ENCODE measurements around the gene ADAMTS17.

DNA sequence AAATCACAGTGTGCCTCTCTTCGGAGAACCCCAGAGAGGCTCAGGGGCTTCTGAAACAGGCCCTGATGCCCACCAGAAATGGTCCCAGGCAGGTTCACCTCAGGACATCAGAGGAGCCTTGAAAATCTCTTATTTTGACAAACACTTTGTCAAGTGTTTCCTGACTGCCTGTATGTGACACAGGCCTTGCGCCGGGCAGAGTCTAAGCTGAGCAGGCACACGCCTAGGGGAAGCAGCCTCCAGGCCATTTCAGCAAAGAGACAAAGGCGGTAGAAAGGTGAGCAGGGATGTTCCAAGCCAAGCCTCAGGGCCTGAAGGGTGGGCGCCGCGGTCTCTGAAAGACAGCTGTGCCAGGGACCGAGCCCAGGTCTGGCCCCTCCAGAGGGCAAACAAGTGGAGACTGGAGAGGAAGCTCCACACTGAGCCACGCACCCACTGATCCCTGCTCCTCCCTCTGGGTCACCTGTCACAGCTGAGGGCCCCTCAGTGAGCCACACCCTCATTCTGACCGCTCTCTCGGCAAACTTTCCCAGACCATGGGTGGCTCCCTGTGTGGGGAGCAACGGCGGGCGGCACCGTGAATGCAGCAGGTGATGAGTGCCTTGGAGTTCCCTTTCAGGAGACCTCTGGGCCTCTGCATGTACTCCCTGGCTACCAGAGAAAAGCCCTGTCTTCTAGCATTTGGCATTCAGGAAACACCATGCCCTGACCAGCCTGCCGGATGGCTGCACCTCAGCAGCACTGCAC is 136.1 kb downstream of the ADAMTS17 start:
- TF ChIP-seq, protein P1, sequence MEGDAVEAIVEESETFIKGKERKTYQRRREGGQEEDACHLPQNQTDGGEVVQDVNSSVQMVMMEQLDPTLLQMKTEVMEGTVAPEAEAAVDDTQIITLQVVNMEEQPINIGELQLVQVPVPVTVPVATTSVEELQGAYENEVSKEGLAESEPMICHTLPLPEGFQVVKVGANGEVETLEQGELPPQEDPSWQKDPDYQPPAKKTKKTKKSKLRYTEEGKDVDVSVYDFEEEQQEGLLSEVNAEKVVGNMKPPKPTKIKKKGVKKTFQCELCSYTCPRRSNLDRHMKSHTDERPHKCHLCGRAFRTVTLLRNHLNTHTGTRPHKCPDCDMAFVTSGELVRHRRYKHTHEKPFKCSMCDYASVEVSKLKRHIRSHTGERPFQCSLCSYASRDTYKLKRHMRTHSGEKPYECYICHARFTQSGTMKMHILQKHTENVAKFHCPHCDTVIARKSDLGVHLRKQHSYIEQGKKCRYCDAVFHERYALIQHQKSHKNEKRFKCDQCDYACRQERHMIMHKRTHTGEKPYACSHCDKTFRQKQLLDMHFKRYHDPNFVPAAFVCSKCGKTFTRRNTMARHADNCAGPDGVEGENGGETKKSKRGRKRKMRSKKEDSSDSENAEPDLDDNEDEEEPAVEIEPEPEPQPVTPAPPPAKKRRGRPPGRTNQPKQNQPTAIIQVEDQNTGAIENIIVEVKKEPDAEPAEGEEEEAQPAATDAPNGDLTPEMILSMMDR (IDR thresholded peaks at IDR 0.05), result no peak
- TF ChIP-seq POLR2A (IDR thresholded peaks at IDR 0.05), result no peak
